Choroid plexus epithelial cell (primary cell): ENCODE data around the gene NPB.

Experiments used
- DNase-seq: peaks from one replicate; pipeline ENCODE4 v3.0.0-alpha.2; 2010; ENCODE audit warnings: low read depth
- H3K4me3 ChIP-seq: 2 replicates; pipeline ENCODE4 v1.5.1; 2011; ENCODE audit warnings: low read depth, mild to moderate bottlenecking, control low read depth, low read length, moderate library complexity
- CTCF ChIP-seq: conservative IDR thresholded peaks from 2 replicates; pipeline ENCODE4 v1.5.1; 2011; ENCODE audit warnings: low read depth, mild to moderate bottlenecking, control low read depth, inconsistent platforms, low read length, moderate library complexity

The NPB gene

GRCh38 chr17:81934850-81935708, 33.0 kb downstream of the NPB start:
- H3K4me3 ChIP-seq: no peak overlapping the region
- no peak for TF ChIP-seq CTCF
- no peak for DNase-seq

GRCh38 chr17:81935709-81936084, 33.7 kb downstream of the NPB start:
- no peak for TF ChIP-seq CTCF
- H3K4me3 ChIP-seq: peak overlapping the region; percentile 24
- DNase-seq: no peak

- no peak for TF ChIP-seq CTCF
- no peak for DNase-seq
- H3K4me3 ChIP-seq: no peak overlapping the region
Measured at GRCh38 chr17:81939218-81939617, 37.2 kb downstream of the NPB start.

GRCh38 chr17:81939881-81940385, 37.9 kb downstream of the NPB start:
- DNase-seq: no peak
- no peak for TF ChIP-seq CTCF
- H3K4me3 ChIP-seq: no peak overlapping the region

- TF ChIP-seq CTCF: no peak
- no peak for DNase-seq
- no peak overlapping the region for H3K4me3 ChIP-seq
Measured at GRCh38 chr17:81940538-81941483, 38.8 kb downstream of the NPB start.

- TF ChIP-seq CTCF: no peak
- H3K4me3 ChIP-seq: no peak overlapping the region
- no peak for DNase-seq
Measured at GRCh38 chr17:81941484-81942166, 39.6 kb downstream of the NPB start.
